SK-N-MC (cell line): Measurements from ENCODE around the gene NR4A2.

ENCODE experiments used
- EZH2 ChIP-seq: fragments of 200-600 bp; sonication (generic); IDR thresholded peaks from one replicate; pipeline ENCODE4 v1.6.1; 2017; ENCODE audit warnings: antibody characterized with exemption
- FOXP2 ChIP-seq: optimal IDR thresholded peaks from 2 replicates; pipeline ENCODE3; 2011; ENCODE audit warnings: mild to moderate bottlenecking, moderate library complexity; ENCODE audit not compliant: insufficient read depth; ENCODE audit errors: extremely low read length, control extremely low read depth
- POLR2AphosphoS5 ChIP-seq: IDR thresholded peaks from 2 replicates; pipeline ENCODE4 v1.6.1; 2012; ENCODE audit warnings: mild to moderate bottlenecking, low read depth, low read length, borderline replicate concordance

GRCh38 chr2:156340377-156340776 is 7.9 kb upstream of the NR4A2 start:
- TF ChIP-seq EZH2 (no peak), POLR2AphosphoS5 (no peak), FOXP2 (no peak)
